ENCODE data around the gene WHRN.
A peak's percentile ranks its signal among the peaks of the same experiment; 100 is the strongest.

The WHRN gene

GRCh38 chr9:114505187-114506081, at the start of gene WHRN:
Gene WHRN (minus strand): TSS chr9:114505473. CDS start chr9:114504801, 672 bp downstream.
- peak; percentile 71 for DNase-seq
- in situ Hi-C loops (cut with MboI; ENCODE audit: low pct_unique_long_range_greater_than_20kb, low sequenced_read_pairs), result no loop called here

DNA sequence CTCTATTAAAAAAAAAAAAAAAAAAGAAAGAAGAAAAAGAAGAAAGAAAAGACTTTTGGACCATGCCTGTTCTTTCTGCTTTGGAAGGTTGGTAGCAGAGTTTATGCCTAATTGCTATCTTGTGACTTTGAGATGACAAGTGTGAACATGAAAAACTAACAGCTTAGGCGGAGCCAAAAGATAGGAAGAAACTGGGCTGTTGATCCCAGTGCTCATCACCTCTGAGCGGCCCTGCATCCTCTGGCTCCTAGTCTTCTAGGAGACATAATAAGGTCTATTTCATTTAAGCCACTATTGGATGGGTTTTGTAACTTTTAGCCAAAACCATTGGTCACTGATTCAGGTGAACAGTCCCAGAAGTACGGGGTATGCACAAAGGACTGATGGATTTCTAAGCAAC, 47.9 kb upstream of the WHRN start:
- in situ Hi-C loops (cut with MboI; ENCODE audit: low pct_unique_long_range_greater_than_20kb, low sequenced_read_pairs), result no loop called here
- no peak for DNase-seq

- in situ Hi-C loops (cut with MboI; ENCODE audit: low pct_unique_long_range_greater_than_20kb, low sequenced_read_pairs), result no loop called here
- no peak for DNase-seq
These were observed 47.4 kb upstream of the WHRN start for GRCh38 chr9:114552706-114553105.

- in situ Hi-C loops (cut with MboI; ENCODE audit: low pct_unique_long_range_greater_than_20kb, low sequenced_read_pairs), result no loop called here
- no peak for DNase-seq
These were observed 46.7 kb upstream of the WHRN start for GRCh38 chr9:114551750-114552685.

DNA sequence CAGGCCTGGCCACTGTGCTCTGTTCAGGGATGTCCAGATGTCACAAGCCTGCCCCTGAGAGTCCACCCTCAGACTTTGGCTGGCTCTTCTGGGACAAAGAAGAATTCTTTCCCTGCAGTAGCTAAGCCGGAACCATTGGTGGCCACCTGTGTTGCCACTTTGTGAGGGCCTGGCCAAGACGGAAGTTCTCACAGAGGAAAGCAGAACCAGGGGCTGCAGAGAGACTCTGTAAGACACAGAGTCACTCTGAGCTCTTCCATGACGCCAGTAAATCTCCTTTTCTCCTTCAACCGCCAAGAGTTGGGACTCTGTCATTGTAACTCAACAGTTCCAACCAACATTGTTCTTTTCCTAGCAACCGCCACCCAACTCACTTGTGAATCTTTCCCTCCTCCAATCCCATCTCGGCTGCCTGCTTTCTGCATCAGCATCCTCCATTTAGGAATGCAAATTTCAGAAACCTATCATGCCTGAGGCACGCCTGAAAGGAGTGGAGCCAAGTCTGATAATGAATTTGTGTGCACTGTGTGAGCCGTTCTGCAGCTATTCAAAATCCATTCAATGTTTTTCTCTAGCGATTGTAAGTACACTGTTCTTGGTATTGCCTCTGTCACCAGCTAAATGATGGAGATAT, 44.5 kb upstream of the WHRN start:
- in situ Hi-C loops (cut with MboI; ENCODE audit: low pct_unique_long_range_greater_than_20kb, low sequenced_read_pairs), result no loop called here
- no peak for DNase-seq

GRCh38 chr9:114546851-114547250, 41.6 kb upstream of the WHRN start:
- no peak for DNase-seq
- in situ Hi-C loops (cut with MboI; ENCODE audit: low pct_unique_long_range_greater_than_20kb, low sequenced_read_pairs), result no loop called here

DNA sequence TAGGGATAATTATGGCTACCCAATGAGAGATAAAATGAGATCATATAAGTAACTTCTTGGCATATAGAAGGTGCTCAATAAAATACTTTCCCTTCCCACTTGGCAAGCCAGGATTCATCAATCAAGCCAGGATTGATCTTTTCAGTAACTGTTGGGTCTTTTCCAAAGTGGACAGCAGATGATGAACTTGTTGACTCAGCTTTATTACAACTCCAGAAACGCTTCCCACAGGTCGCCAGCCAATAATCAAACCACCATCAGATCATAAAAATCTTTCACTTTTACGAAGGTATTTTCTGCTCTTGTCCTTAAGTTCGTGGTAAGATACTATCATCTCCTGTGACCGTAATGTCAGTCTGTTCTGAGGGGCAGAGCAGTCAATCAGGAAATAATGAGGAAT, 39.8 kb upstream of the WHRN start:
- in situ Hi-C loops (cut with MboI; ENCODE audit: low pct_unique_long_range_greater_than_20kb, low sequenced_read_pairs), result no loop called here

DNA sequence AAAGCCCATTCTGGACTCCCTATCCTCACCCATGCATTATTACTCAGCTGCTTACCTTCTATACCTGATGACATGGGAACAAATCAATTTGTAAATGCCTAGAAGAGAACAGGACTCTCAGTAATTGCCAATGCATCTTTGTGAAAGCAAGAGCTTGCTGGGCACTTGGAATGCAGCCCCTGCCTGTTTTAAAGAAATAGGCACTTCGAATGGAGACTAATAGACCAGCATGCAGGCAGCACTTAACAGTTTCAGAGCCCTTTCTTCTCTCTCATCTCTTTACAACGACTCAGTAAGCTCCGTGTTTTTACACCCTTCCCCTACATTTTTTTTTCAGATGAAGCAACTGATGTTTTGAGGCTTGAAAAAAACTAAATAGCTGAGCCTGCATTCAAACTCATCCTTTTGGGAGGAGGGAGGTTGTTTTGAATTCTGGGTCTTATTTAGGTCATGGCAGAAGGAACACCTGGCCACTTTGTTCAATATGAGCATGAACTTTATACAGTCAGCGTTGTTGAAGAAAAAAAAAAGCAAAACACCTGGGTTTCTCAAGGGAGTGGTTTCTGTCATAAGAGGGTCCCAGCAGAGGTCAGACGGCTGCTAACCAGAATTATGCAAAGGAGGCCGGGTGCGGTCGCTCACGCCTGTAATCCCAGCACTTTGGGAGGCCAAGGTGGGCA, 34.6 kb upstream of the WHRN start:
- in situ Hi-C loops (cut with MboI; ENCODE audit: low pct_unique_long_range_greater_than_20kb, low sequenced_read_pairs), result no loop called here
- DNase-seq, result no peak

More for the DNA sequence above, 39.8 kb upstream of the WHRN start:
- no peak for DNase-seq

DNA sequence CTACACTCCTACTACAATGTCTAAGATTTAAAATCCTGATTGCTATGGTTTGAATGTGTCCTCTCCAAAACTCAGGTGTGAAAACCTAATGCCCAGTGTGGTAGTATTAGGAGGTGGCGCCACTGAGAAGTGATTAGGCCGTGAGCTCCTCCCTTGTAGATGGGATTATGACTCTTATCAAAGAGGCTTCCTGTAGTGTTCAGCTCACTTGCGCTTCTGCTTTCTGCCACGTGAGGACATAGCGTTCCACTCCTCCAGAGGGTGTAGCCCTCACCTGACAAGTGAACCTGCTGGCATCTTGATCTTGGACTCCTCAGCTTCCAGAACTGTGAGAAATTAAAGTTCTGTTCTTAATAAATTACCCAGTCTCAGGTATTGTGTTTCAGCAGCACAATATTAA, 33.0 kb upstream of the WHRN start:
- peak; percentile 25 for DNase-seq
- in situ Hi-C loops (cut with MboI; ENCODE audit: low pct_unique_long_range_greater_than_20kb, low sequenced_read_pairs), result no loop called here

GRCh38 chr9:114532561-114533237, 27.4 kb upstream of the WHRN start:
- DNase-seq, result no peak
- in situ Hi-C loops (cut with MboI; ENCODE audit: low pct_unique_long_range_greater_than_20kb, low sequenced_read_pairs), result no loop called here

GRCh38 chr9:114529285-114529684, 24.0 kb upstream of the WHRN start:
- DNase-seq, result no peak
- in situ Hi-C loops (cut with MboI; ENCODE audit: low pct_unique_long_range_greater_than_20kb, low sequenced_read_pairs), result no loop called here

- in situ Hi-C loops (cut with MboI; ENCODE audit: low pct_unique_long_range_greater_than_20kb, low sequenced_read_pairs), result no loop called here
These were observed 21.5 kb upstream of the WHRN start for GRCh38 chr9:114526807-114527206.

DNA sequence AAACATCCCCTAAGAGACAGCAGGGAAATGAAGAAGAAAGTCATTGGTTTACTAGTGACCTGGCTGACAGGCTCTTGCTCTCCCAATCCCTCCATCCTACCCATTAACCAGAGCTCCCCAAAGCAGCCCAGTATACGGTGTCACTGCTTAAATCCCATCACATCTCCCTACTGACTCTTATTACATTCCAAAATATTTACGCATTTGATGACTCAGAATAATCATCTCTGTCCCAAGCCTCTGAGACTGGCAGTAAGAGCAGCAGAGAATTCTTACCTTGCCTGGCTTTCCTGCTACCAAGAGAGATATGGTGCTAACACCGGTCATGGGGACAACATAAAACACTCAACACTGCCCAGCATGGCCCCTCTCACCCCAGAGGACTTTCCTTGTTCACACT, 20.2 kb upstream of the WHRN start:
- in situ Hi-C loops (cut with MboI; ENCODE audit: low pct_unique_long_range_greater_than_20kb, low sequenced_read_pairs), result no loop called here
- DNase-seq, result no peak

More at GRCh38 chr9:114526807-114527206, 21.5 kb upstream of the WHRN start:
- DNase-seq, result no peak

DNA sequence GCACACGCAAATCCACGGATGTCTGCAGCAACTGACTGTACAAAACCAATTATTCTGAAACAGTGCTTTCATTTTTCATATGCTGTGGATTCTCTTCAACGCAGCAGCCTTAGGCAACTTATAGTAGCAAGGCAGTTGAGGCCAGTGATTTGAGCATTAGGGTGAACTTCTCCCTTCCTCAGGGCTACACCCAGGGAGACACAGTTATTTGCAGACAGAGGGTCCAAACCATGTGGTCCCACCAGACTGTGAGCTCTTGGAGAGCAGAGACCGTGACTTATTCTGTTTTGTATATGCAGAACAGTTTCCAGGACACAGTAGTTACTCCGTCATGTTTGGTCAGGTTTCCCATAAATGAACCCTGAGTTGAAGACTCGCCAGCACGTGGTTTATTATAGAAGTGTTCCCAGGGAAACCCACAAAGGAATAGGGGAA, 19.0 kb upstream of the WHRN start:
- in situ Hi-C loops (cut with MboI; ENCODE audit: low pct_unique_long_range_greater_than_20kb, low sequenced_read_pairs), result no loop called here
- DNase-seq, result no peak

DNA sequence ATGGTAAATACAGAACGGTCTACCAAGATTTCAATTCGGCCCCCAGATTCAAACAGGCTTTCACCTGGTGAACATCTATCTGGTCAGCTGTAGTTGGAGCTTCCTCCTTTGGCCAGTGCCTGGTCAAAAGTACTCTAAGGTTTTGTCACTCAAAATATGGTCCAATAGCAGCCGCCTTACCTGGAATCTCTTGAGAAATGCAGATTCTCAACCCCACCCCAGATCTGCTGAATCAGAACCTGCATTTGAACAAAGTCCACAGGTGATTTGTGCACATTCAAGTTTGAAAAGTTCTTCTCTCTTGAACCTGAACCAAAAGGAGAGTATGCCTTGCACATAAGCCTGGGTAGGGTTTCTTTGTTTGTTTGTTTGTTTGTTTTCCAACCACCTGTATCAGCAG, 17.6 kb upstream of the WHRN start:
- no peak for DNase-seq
- in situ Hi-C loops (cut with MboI; ENCODE audit: low pct_unique_long_range_greater_than_20kb, low sequenced_read_pairs), result no loop called here

DNA sequence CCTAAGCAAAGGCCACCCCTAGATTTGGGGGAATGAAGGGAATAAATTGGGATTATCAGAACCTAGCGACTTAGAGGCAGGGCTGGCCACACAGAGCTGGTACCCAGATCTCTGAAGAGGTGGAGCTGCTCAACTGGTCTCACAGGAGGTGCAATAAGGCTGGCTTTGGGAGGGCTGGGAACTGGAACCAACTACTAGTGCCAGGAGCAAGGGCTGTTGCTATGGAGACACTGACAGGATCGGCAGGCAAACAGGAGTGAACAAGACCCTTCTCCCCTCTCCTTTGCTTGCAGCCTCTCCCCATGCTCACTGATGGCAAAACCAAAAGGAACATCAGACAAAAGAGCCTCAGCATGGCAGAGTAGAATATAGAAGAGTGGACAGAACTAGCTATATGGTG, 17.0 kb upstream of the WHRN start:
- DNase-seq, result no peak
- in situ Hi-C loops (cut with MboI; ENCODE audit: low pct_unique_long_range_greater_than_20kb, low sequenced_read_pairs), result no loop called here

GRCh38 chr9:114521846-114522245, 16.6 kb upstream of the WHRN start:
- in situ Hi-C loops (cut with MboI; ENCODE audit: low pct_unique_long_range_greater_than_20kb, low sequenced_read_pairs), result no loop called here
- DNase-seq, result no peak

DNA sequence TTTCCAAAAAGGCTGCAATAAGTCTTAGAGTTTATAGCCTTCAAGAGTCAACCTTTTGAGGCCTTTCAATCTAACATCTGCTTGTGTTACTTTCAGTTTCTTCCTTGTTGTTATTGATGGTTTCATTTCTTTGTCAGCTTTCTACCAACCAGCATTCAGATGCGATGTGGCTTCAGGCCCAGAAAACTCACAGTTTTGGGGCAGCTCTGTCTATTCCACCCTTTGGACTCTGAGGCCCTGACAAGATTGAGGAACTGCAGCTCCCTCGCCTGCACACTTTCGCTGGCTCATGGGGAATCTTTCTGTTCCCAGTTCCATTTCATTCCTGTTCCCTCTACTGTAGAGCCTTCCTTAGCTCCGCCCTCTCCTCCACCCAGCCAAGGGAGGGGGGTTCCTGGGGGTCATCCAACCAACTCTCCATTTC, 13.3 kb upstream of the WHRN start:
- no peak for DNase-seq
- in situ Hi-C loops (cut with MboI; ENCODE audit: low pct_unique_long_range_greater_than_20kb, low sequenced_read_pairs), result no loop called here

Measured in KBM-7 (cell line).